Measurements from ENCODE around the gene UVSSA. TPM values are rescaled to one million over a fixed set of nuclear protein-coding genes. Genes with fewer than 3 reads are reported as not detected.

UVSSA gene
- total RNA-seq, 1 donor from 2014 or later: 4.0 TPM

DNA sequence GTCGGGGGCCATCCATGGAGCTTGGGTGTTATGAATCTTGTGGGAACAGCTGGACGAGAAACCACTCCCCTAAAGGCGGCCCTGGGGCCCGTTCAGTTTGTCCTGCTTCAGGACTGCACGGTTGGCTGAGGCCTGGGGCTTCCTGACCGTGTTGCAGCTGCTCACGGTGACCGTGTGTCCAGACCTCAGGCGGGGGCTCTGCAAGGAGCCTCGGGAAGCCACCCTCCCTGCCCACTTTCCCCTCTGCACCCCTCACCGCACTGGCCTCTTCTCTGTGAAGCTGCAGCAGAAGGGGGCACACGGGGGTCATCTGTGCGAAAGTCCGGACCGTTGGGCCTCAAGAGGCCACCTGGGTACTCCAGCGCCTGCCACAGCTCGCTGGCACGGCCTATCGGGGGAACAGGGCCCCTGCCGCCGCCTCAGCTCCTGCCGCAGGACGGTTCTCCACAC is 29.4 kb downstream of the UVSSA start:
- no peak for DNase-seq (ENCODE audit: low read depth)
- no peak overlapping the region for H3K4me3 ChIP-seq (ENCODE audit: low read depth, low read length)
- TF ChIP-seq CTCF (conservative IDR thresholded peaks at IDR 0.05; ENCODE audit: low read depth, low read length): no peak

DNA sequence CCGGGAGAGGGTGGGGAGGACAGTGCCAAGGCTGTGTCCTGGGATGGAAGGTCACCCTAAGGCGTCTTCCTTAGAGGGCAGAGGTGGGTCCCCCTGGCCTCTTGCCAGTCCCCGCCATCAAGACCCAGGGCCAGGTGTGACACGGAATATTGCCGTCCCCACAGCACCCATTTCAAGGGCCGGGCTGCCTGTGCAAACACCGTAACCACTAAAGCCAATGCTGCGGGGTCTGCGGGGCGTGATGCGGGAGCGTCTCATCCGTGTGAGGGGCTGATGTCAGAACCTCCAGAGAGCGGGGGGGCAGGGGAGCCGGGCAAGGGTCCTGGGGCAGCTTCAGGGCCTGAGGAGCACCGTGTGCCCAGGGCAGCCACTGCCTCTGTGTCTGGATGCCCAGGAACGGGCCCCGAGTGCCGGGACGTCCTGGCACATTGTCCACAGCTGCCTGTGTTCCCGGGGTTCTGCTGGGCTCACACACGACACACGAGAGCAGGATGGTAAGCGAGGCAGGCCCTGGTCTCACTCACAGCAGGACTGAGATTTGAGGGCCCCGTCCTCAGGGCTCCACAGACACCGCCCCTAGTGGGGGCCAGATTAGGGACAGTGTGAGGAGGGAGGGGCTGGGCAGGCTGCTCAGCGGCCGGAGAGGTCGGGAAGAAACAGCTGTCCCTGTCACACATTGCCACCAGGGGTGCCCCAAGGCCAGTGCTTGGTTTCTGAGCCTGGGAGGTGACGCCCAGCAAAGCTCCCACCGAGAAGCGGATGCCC is 30.0 kb downstream of the UVSSA start:
- DNase-seq (ENCODE audit: low read depth): no peak
- no peak for TF ChIP-seq CTCF (conservative IDR thresholded peaks at IDR 0.05; ENCODE audit: low read depth, low read length)
- H3K4me3 ChIP-seq (ENCODE audit: low read depth, low read length): no peak overlapping the region

GRCh38 chr4:1377606-1378261 is 30.7 kb downstream of the UVSSA start:
- no peak overlapping the region for H3K4me3 ChIP-seq (ENCODE audit: low read depth, low read length)
- DNase-seq (ENCODE audit: low read depth): no peak
- no peak for TF ChIP-seq CTCF (conservative IDR thresholded peaks at IDR 0.05; ENCODE audit: low read depth, low read length)

GRCh38 chr4:1378559-1379231 is 31.7 kb downstream of the UVSSA start:
- TF ChIP-seq CTCF (conservative IDR thresholded peaks at IDR 0.05; ENCODE audit: low read depth, low read length): no peak
- no peak overlapping the region for H3K4me3 ChIP-seq (ENCODE audit: low read depth, low read length)
- no peak for DNase-seq (ENCODE audit: low read depth)

DNA sequence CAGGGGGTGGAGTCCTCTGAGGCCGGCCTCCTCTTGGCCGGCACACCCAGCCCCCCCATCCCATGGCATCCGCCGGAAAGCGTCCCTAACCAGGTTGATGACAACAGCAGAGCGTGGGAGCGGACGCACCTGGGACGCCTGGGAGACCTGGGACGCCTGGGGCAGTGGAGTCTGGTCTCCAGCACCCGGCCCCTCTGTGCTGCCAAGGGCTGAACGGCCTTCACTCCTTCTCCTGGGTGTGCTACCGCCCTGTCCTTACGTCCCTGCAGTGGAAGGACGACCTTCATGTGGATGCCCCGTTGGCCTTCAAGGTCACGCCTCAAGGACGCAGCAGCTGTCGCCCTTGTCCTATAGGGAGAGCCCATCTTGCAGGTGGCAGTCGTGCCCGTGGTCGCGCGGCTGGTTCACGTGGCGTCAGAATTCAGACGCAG is 32.4 kb downstream of the UVSSA start:
- H3K4me3 ChIP-seq (ENCODE audit: low read depth, low read length): no peak overlapping the region
- TF ChIP-seq CTCF (conservative IDR thresholded peaks at IDR 0.05; ENCODE audit: low read depth, low read length): no peak
- no peak for DNase-seq (ENCODE audit: low read depth)

DNA sequence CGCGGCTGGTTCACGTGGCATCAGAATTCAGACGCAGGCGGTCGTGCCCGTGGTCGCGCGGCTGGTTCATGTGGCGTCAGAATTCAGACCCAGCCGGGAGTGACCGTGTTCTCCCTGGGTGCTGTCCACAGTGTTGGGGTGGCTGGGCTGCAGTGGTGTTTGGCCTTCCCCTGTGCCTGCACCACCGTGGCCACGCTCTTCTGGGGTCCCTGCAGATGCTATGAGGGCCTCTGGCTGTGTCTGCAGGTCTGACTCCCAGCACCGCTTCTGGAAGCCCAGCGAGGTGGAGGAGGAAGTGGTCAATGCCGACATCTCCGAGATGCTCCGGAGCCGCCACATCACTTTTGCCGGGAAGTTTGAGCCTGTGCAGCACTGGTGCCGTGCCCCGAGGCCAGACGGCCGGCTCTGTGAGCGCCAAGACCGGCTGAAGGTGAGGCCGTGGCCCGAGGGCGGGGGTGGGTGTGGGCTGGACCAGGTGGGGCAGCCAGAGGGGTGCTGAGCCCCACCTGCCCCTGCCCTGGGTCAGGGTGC is 32.9 kb downstream of the UVSSA start:
- no peak for DNase-seq (ENCODE audit: low read depth)
- no peak overlapping the region for H3K4me3 ChIP-seq (ENCODE audit: low read depth, low read length)
- TF ChIP-seq CTCF (conservative IDR thresholded peaks at IDR 0.05; ENCODE audit: low read depth, low read length): no peak

Data from epithelial cell of proximal tubule (primary cell).